ENCODE results near the gene PBX4. TPM values are rescaled to one million over a fixed set of nuclear protein-coding genes. Genes with fewer than 3 reads are reported as not detected.

Gene PBX4
- total and polyA plus RNA-seq, 2 of the 8 experiments (the other 6 are each of a cell fraction or from before 2014, with no cell fraction given) = 3.4 to 3.8 TPM

GRCh38 chr19:19632661-19633060, 14.2 kb upstream of the PBX4 start:
- 79% methylated on average over 5 of the region's 5 CpGs; no CpG with 5 or more reads in 1 of the 2 experiments for WGBS, 2 experiments (ENCODE audit: extremely low coverage in 1 of 2, insufficient coverage in 1 of 2, insufficient read length in 1 of 2, insufficient replicate concordance in 2 of 2, low coverage in 1 of 2, low lambda C conversion rate in 2 of 2, missing lambda C conversion rate in 1 of 2)
- peaks cover 0 to 4% (median 3%) of the 10 kb centered on the region in 4 experiments; a peak in 5 of 7 replicates for H3K4me1 ChIP-seq (replicated peaks in 1 of 4; ENCODE audit: control insufficient read depth in 3 of 4, insufficient read depth in 4 of 4, low read length in 3 of 4)

More at GRCh38 chr19:19632661-19633060, 14.2 kb upstream of the PBX4 start:
- ChIA-PET CTCF (ENCODE audit: partially characterized antibody) (interaction anchor here (2.5 kb wide), 1 partner anchor 11 kb away, joined by 9 read pairs; the partner anchor contains the start of gene GMIP), POLR2A (ENCODE audit: partially characterized antibody) (interaction anchor here (0.6 to 2.6 kb wide), 6 partner anchors 11 to 100 kb away, joined by 3 to 7 read pairs (median 4); partner anchors contain the start of gene ATP13A1)
- Histone ChIP-seq H3K79me1 (ENCODE audit: low read depth, low read length) (peaks cover 2% of the 10 kb centered on the region; the same call in 1 of the 2 replicates), H2AK5ac (ENCODE audit: low read depth, low read length) (no peak overlapping the region), H3K27ac (ENCODE audit: low read depth, low read length) (no peak overlapping the region), H4K20me1 (replicated peaks in 1 of 2; ENCODE audit: control insufficient read depth in 1 of 2, insufficient read depth in 2 of 2, low read length in 2 of 2) (peaks cover 0 to 9% of the 10 kb centered on the region in 2 experiments), H2BK5ac (ENCODE audit: low read depth, low read length) (no peak overlapping the region), H3K23me2 (ENCODE audit: low read depth, low read length) (peaks cover 4% of the 10 kb centered on the region; the same call in 1 of the 2 replicates), H4K91ac (replicated peaks; ENCODE audit: insufficient read length, low read length) (no peak overlapping the region), H4K5ac (ENCODE audit: insufficient read length, low read depth, low read length) (no peak overlapping the region), H4K8ac (ENCODE audit: extremely low read depth, insufficient read depth, low read length) (no peak overlapping the region), H3K79me2 (ENCODE audit: control insufficient read depth in 1 of 2, insufficient read depth in 2 of 2, low read length in 2 of 2) (no peaks in the 10 kb centered on the region), H3K9me3 (ENCODE audit: insufficient read depth in 2 of 2, low read depth in 1 of 2, low read length in 1 of 2) (no peaks in the 10 kb centered on the region), H3K9ac (replicated peaks in 1 of 4; ENCODE audit: extremely low read depth in 1 of 4, low read depth in 3 of 4, low read length in 3 of 4) (no peak overlapping the region), H2AFZ (ENCODE audit: low read length) (no peak overlapping the region), H3K23ac (ENCODE audit: insufficient read length) (no peak overlapping the region), H3K18ac (ENCODE audit: extremely low read depth, low read length) (no peak overlapping the region), H2BK120ac (replicated peaks; ENCODE audit: low read depth, low read length) (no peak overlapping the region), H2BK12ac (ENCODE audit: low read depth, low read length) (no peak overlapping the region), H3K27me3 (replicated peaks in 1 of 4; ENCODE audit: control insufficient read depth in 3 of 4, extremely low read depth in 1 of 4, insufficient read depth in 3 of 4, low read length in 3 of 4) (no peaks in the 10 kb centered on the region), H3K4me2 (ENCODE audit: insufficient read depth in 1 of 2, low read depth in 2 of 2, low read length in 2 of 2) (no peak overlapping the region), H3K4ac (replicated peaks; ENCODE audit: insufficient read length, low read depth, low read length) (no peak overlapping the region), H2BK20ac (ENCODE audit: low read length) (no peak overlapping the region), H3K36me3 (ENCODE audit: control insufficient read depth in 2 of 4, insufficient read depth in 4 of 4, low read length in 3 of 4) (peaks cover 4 to 12% (median 11%) of the 10 kb centered on the region in 4 experiments; a peak in 7 of 8 replicates), H3K4me3 (ENCODE audit: extremely low read depth in 1 of 4, insufficient read depth in 2 of 4, low read depth in 3 of 4, low read length in 4 of 4) (no peak overlapping the region), H3K56ac (replicated peaks; ENCODE audit: insufficient read length, low read depth, low read length) (no peak overlapping the region), H2BK15ac (ENCODE audit: low read length) (no peak overlapping the region), H3K14ac (ENCODE audit: insufficient read length) (no peak overlapping the region)
- DNase-seq (ENCODE audit: low read depth in 1 of 2, low spot score in 2 of 2) = no peak
- FAIRE-seq = no peak
- TF ChIP-seq TAF7 (optimal IDR thresholded peaks at IDR 0.05; ENCODE audit: borderline replicate concordance, low read depth, low read length) (no peak), GABPA (IDR thresholded peaks at IDR 0.05; ENCODE audit: borderline replicate concordance, insufficient read depth, low read length) (no peak), ATF2 (IDR thresholded peaks at IDR 0.05; ENCODE audit: low read length) (no peak), BCL11A (IDR thresholded peaks at IDR 0.05; ENCODE audit: low read depth in 2 of 2, low read length in 2 of 2) (no peak), KDM1A (IDR thresholded peaks at IDR 0.05; ENCODE audit: borderline replicate concordance, low read length) (no peak), BRCA1 (IDR thresholded peaks at IDR 0.05; ENCODE audit: low read depth, low read length) (no peak), CBX5 (IDR thresholded peaks at IDR 0.05; ENCODE audit: low read depth, low read length) (no peak)
